ENCODE measurements around the gene SLC10A4.
"Not testable (repeated sequence)": the region's sequence is repeated elsewhere in the genome, so short reads cannot be mapped to it uniquely, and the experiment has no call there.

SLC10A4 gene, protein sequence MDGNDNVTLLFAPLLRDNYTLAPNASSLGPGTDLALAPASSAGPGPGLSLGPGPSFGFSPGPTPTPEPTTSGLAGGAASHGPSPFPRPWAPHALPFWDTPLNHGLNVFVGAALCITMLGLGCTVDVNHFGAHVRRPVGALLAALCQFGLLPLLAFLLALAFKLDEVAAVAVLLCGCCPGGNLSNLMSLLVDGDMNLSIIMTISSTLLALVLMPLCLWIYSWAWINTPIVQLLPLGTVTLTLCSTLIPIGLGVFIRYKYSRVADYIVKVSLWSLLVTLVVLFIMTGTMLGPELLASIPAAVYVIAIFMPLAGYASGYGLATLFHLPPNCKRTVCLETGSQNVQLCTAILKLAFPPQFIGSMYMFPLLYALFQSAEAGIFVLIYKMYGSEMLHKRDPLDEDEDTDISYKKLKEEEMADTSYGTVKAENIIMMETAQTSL

DNA sequence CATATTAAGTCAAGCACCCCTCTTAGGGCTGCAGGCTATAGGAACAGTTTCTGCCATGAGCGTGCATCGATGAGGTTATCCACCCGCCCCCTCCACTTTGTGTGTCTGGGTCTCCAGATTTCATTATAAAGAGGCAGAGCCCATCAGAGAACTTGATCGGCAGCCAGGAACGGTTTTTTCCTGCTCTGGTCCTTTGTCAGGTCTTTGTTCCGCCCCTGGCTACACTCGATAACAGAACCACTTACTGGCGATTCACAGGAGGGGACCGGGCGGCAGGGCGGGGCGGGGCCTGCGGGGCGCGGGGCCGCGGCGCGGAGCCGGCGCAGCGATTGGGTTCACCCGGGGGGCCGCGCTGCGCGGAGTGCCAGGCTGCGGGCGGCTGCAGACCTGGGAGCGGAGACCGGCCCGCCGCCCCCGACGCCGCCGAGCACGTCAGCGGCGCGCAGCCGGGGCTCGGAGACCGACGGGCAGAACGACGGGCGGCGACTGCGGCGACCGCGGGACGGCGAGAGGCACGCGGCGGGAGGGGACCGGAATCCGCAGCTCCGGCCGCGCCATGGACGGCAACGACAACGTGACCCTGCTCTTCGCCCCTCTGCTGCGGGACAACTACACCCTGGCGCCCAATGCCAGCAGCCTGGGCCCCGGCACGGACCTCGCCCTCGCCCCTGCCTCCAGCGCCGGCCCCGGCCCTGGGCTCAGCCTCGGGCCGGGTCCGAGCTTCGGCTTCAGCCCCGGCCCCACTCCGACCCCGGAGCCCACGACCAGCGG, at the start of gene SLC10A4:
Gene SLC10A4, plus strand, starts transcription at position 338 of the 771 bp plus-strand sequence. Its CDS starts 219 bp downstream, at position 557.
- DNase-seq (ENCODE audit: low spot score) = peak; percentile 76

DNA sequence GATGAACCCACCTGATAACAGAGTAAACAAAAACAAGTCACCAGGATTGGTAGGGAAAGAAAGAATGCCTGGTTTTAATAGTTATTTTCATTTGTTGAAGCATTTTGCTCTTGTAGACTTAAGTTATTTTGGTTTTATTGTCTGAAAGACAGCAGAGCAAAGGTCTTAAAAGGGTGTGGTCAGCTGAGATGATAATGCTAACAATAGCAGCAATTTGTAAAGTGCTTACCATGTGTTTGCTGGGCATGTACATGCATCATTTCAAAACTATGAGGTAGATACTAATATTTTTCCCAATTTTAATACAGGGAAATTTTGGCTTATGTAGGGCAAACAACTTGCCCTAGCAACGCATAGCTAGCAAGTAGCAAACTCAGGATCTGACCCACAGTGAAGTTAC, 46.8 kb upstream of the SLC10A4 start:
- DNase-seq (ENCODE audit: low spot score) = no peak

DNA sequence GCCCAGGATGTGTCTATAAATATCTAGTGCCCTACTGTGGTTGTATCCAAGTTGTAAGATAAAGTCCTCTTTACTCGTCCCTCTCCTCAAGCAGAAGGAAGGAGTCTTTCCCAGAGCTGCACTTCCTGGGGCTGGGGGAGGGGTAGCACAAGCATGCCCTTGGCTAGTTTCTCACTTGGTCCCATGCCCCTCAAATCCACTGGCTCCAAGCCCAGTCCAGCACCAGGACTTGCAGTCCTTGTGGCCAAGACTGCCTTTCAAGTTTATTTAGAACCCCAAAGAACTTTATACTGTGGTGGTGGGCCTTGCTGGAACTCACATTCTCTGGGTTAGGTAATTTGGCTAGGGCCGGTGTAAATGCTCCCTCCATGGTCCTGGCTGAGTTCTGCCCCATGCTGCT, 43.2 kb upstream of the SLC10A4 start:
- no peak for DNase-seq (ENCODE audit: low spot score)

DNA sequence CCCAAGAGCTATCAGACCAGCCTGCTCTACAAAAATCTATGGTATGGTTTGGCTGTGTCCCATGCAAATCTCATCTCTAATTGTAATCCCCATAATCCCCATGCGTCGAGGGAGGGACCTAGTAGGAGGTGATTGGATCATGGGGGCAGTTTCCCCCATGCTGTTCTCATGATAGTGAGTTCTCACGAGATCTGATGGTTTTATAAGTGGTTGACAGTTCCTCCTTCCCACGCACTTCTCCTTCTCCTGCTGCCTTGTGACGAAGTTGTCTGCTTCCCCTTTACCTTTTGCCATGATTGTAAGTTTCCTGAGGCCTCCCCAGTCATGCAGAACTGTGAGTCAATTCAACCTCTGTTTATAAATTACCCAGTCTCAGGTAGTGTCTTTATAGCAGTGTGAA, 42.2 kb upstream of the SLC10A4 start:
- DNase-seq (ENCODE audit: low spot score) = not testable (repeated sequence)

DNA sequence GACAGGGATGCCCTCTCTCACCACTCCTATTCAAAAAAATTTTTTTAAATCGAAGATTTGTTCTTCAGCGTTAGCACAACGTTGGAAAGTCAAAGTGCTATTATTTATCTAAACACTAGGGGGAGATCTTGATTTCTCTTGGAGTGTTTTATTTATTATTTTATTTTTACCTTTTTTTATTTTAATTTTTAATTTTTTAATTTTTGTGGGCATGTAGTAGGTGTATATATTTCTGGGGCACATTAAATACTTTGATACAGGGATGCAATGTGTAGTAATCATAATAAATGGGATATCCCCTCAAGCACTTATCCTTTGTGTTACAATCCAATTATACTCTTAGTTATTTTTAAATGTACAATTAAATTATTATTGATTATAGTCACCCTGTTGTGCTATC, 37.4 kb upstream of the SLC10A4 start:
- DNase-seq (ENCODE audit: low spot score) = no peak

DNA sequence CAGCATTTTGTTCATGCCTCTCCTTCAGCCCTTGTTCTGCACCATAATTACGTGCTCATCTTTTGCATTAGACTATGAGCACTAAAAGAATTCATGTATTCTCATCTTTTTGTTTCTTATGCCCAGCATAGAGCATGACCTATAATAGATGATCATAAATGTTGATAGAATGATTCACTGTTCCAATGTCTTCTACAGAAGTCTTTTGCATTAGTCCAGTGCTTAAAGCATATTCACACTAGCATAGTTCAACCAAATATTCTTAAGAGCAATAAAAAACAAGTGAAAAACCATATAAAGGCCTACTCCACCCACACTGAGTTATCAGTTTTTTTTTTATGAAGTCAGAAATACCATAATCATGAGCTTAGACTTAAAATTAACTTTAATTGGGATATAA, 36.5 kb upstream of the SLC10A4 start:
- DNase-seq (ENCODE audit: low spot score) = no peak

DNA sequence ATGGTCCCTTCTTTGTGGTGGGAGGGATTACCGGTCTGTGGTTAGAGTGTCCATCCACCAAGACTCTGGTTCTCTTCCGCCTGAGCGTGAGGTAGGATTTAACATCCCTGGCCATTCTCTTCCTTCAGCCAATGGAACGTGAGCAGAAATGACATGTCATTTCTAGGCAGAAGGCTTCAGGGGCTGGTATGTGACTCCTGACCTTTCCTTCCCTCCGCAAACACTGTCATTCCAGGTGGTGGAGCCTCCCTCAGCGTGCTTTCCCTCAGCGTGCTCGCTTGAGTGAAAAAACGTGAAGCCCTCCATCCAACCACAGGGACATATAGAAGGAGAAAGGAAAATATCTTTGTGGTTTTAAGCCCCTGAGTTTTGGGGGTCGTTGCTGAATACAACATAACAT, 34.0 kb upstream of the SLC10A4 start:
- no peak for DNase-seq (ENCODE audit: low spot score)

DNA sequence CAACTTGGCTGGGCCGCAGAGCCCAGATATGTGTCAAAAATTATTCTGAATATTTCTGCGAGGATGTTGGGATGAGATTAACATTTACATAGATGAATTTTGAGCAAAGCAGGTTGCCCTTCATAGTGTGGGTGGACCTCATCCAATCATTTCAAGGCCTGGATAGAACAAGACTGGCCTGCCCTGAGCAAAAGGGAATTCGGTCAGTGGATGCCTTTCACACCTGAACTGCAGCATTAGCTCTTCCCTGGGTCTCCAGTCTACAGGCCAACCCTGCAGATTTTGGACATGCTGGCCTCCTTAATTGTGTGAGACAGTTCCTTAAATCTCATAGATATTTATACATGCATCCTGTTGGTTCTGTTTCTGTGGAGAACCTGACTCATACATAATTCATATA, 32.4 kb upstream of the SLC10A4 start:
- no peak for DNase-seq (ENCODE audit: low spot score)

DNA sequence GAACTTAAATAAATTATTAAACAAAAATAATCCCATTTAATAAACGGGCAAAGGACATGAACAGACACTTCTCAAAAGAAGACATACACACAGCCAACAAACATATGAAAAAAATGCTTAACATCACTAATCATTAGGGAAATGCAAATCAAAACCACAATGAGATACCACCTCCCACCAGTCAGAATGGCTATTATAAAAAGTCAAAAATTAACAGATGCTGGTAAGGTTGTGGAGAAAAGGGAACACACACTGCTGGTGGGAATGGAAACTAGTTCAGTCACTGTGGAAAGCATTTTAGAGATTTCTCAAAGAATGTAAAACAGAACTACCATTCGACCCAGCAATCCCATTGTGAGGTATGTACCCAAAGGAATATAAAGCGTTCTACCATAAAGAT, 31.5 kb upstream of the SLC10A4 start:
- not testable (repeated sequence) for DNase-seq (ENCODE audit: low spot score)

DNA sequence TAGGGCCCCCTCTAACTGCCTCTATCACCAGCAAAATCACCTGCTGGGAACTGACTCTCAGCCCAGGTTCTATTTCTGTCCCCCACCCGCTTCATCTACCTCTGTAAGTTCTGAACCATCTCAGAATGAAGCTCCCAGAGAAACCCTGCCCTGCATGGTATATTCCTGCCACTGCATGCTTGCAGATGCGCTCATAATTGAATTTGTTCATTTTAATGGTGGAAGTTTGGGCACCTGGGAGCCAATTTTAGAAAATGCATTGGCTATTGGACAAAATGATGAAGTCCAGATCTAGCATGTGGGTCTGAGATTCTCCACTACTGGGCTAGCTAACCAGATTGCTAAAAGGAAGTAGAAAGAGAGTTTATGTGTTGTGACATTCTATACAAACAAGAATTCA, 28.6 kb upstream of the SLC10A4 start:
- no peak for DNase-seq (ENCODE audit: low spot score)

DNA sequence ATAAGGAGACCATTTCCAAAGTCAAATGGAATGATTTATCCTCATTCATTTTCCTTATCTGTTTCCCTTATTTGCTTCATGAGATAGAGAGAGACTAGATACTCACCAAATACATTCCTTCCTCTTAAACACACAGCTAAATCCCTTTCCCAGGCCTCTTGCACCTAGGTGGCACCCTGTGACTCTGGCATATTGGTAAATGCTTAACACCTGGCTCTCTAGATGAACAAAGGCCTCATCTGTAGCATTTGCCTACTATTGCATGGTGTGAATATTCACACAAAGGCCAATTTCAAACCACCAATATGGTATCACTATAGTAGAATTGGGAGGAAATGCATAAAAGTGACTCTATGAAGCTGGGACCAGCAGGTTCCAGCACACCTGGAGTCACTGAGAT, 22.1 kb upstream of the SLC10A4 start:
- no peak for DNase-seq (ENCODE audit: low spot score)

DNA sequence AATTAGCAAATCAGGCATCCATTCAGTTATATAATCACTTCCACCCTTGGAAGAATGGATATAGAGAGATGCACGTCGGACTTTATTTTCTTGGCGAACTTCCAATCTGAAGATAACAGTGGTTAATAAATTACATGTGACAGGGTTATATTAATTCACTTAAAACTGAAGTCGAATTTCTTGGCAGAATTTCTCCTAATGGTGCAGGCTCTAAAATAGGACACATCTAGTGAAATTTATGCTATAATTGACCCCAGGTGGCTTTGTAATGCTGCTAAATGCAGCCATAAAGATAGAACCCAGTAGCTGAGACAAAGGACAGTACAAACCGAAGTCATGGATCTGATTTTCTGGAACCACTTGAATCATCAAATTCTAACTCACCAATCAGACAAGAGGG, 20.8 kb upstream of the SLC10A4 start:
- no peak for DNase-seq (ENCODE audit: low spot score)

DNA sequence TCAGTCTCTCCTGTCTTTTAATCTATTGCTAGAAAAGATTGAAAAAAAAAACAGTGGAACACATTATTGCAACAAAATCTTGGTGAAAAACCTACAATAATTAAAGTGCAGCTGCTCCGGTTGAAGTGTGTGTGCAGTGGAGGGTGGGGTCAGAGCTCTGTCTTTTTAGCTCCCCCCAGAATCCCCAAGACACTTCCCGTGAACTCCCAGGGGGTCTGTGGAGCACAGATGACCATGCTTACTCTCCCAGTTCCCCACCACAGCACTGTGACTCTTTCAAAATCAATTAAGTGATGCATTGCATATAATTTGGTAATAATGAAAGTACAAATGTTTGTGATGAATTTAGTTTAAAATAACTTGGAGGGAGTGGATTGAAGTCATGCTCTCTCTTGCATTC, 15.7 kb upstream of the SLC10A4 start:
- no peak for DNase-seq (ENCODE audit: low spot score)

DNA sequence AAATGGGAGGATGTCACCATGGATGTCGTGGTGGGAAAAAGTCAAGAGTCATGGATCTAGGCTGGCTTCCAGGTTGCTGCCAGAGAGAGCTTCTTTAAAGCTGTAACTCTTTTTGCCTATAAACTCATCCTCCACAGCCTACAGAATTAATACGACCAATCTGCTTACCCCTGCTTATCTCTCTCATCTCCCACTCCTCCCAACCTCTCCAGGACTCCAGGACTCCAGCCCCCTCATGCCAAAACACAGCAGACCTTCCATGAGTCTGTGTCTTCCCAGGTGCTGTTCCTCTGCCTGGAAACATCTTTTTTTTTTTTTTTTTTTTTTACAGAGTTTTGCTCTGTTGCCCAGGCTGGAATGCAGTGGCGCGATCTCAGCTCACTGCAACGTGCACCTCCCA, 15.3 kb upstream of the SLC10A4 start:
- DNase-seq (ENCODE audit: low spot score) = no peak

DNA sequence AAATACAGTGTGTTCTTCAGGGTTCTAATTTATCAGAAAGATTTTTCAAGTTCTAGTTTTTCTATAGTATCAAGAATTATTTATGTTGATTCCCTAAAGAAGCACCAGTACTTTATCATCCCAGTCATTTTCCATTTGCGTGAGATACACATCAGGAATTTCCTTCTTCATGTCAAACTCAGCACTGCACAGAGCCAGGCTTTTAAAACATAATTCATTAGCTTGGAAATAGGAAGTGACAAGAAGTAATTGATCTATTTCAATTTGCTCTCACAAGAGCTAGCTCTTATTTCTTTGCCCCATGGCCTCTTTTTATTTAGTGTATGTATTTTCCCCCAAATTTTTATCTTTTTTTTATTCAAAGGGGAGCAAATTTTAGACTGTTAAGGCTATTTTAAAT, 13.0 kb upstream of the SLC10A4 start:
- no peak for DNase-seq (ENCODE audit: low spot score)

DNA sequence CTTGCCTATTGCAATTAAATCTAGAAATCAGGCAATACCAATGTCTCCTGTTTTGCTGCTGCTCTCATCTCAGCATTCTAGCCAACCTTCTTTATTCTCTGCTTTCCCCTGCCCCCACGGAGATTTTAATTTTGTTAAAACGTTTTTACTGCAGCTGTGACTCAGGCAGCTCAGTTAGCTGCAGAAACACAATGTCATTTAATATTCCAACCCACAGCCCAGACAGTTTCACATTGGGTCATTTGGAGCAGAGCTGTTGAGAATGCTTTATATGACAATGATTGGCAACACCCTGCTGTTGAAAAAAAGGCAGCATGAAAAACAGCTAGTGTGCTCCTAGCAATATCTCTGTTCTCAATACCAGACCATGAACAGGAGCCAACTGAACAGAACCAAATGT, 12.6 kb upstream of the SLC10A4 start:
- no peak for DNase-seq (ENCODE audit: low spot score)

DNA sequence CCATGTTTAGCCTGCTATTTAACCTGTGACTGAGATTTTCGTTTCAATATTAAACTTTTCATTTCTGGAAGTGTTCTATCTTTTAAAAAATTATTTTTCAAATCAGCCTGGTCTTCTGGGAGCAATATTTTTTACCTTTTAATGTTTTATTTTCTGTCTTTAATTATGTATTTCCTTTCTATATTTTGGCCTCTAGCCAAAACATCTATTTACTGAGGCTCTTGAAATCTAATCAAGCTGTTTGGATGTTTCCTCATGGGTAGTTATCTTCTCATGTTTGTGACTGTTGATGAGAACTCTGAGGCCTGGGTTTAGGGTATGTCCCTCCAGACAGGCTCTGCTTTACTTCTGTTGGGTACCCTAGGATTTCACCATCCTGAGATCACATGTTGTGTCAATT, 10.3 kb upstream of the SLC10A4 start:
- no peak for DNase-seq (ENCODE audit: low spot score)

DNA sequence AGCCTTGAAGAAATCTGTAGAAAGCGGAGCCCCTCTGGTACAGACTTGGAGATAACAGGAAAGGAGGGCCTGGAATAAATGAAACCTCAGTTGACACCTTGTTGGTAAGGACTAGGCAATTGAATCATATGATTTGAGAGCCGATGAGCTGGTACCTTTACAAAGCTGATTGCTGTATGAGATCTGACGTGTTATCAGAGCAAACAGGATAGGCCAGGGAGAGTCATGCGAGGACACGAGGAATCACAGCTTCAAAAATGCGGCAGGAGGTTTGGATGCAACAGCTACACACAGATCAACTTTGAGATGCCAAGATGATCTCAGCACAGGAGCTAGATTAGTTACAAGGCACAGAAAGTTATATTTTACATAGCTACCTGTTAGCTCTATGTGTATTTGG, 7.4 kb upstream of the SLC10A4 start:
- DNase-seq (ENCODE audit: low spot score) = no peak

DNA sequence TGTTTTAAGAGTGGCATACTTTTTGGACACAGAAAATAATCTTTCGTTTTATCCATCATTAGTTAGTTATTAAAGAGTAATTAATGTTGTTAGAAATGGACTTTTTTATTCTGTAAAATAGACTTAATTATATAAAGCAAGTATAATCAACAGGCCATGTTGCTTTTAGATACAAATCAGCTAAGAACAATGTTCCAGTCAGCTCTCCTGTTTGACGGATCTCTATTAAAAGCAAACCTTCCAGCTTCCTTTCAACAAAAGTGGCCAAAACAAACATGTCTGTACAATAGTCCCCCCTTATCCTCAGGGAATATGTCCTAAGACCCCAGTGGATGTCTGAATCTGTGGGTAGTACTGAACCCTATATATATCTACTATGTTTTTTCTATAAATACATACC, 4.9 kb upstream of the SLC10A4 start:
- DNase-seq (ENCODE audit: low spot score) = no peak

DNA sequence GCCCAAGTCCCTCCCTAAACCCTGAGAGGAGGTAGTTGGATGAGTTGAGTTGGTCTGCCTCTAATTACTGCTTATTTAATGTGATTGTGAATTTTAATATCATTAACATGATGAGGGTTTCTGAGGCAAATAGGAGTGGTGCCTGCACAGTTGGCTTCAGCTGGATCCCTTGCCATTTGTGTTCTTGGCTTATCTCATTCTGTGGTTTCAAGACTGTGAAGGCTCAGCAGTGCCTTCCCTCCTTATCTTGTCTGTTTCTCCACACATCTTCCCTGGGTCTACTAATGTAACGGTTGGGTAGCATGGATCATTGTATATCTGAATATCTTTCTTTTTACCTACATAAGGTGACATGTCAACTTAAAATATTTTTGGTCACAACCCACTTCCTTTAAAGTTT, 1.6 kb upstream of the SLC10A4 start:
- DNase-seq (ENCODE audit: low spot score) = no peak

DNA sequence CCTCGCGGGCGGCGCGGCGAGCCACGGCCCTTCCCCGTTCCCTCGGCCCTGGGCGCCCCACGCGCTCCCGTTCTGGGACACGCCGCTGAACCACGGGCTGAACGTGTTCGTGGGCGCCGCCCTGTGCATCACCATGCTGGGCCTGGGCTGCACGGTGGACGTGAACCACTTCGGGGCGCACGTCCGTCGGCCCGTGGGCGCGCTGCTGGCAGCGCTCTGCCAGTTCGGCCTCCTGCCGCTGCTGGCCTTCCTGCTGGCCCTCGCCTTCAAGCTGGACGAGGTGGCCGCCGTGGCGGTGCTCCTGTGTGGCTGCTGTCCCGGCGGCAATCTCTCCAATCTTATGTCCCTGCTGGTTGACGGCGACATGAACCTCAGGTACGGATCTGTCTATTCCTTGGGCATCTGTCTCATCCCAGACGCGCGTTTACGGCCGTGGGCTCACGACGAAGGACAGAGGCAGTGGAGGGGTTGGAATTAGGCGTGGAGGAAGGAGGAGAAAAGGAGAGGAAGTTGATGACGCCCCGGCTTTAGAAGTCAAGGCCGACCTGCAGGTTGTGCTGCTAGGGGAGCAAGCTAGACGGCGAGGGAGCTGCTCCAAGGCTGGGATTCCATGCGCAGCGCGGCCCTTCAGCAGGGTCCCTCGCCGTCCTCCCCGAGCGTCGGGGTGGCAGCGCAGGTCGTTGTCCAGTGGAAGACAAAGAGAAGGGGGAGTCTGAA, 792 bp downstream of the SLC10A4 start:
- peak; percentile 58 for DNase-seq (ENCODE audit: low spot score)

DNA sequence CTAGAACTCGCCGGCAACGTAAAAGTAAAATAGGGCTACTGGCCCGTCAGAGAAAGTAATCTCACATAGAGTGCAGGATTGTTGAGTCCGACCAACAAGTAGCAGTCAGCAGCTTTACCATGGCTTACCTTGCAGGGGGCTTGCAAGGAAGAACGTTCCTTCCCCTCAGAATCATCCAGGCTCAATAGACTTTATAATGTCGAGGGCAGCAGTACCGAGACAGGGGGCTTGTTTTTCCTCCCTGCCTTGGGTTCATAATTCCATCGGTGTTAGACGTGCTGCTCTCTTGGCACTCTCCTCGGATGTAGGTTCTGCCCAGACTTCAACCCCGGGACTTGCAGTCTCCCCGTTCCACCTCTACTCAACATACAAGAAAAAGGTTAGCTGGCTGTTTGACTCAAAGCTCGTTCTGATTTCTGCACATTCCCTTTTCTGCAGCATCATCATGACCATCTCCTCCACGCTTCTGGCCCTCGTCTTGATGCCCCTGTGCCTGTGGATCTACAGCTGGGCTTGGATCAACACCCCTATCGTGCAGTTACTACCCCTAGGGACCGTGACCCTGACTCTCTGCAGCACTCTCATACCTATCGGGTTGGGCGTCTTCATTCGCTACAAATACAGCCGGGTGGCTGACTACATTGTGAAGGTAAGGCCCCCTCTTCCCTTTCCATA, 1.5 kb downstream of the SLC10A4 start:
- DNase-seq (ENCODE audit: low spot score) = no peak
